ENCODE data around the gene GNPAT. TPM values are rescaled to one million over a fixed set of nuclear protein-coding genes. Genes with fewer than 3 reads are reported as not detected.

GNPAT gene
- total RNA-seq, 2 experiments from 2014 or later, result 51.7 to 54.9 TPM

DNA sequence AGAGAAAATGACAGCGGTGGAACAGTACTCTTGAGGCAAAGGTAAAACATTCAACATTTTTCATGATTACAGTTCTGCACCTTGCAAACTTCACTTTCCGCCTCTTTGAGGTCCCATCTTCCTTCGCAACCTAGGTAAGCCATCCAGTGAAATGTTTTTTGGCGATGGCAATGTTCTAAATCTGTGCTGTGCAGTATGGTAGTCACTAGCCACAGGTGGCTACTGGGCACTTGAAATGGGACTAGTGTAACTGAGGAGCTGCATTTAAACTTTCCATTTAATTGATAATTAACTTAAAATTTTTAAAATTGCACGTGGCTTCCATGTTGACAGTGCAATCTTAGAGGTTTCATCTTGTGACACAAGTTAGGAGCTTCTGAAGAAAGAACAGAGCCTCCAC, 83.6 kb downstream of the GNPAT start:
- no peaks in the 10 kb centered on the region for H3K36me3 ChIP-seq (ENCODE audit: insufficient read depth, low read length)
- CTCF ChIA-PET (ENCODE audit: unreplicated experiment), result no interaction called here
- H3K4me3 ChIP-seq (ENCODE audit: low read depth, low read length, poor library complexity, severe bottlenecking), result no peak overlapping the region
- H2AFZ ChIP-seq (ENCODE audit: low read length), result no peak overlapping the region
- no TSS peak for BruUV-seq (replicated peaks)
- intact Hi-C loops (cut with micrococcal nuclease; ENCODE audit: unreplicated experiment), result no loop called here
- H3K4me2 ChIP-seq (ENCODE audit: low read length), result no peak overlapping the region
- no peaks in the 10 kb centered on the region for H3K9me3 ChIP-seq (ENCODE audit: low read length)
- H3K79me2 ChIP-seq (ENCODE audit: insufficient read depth, low read depth, low read length), result no peaks in the 10 kb centered on the region
- no peak for TF ChIP-seq EZH2phosphoT487 (IDR thresholded peaks at IDR 0.05; ENCODE audit: borderline replicate concordance, low read depth, low read length)
- TF ChIP-seq, protein P1, sequence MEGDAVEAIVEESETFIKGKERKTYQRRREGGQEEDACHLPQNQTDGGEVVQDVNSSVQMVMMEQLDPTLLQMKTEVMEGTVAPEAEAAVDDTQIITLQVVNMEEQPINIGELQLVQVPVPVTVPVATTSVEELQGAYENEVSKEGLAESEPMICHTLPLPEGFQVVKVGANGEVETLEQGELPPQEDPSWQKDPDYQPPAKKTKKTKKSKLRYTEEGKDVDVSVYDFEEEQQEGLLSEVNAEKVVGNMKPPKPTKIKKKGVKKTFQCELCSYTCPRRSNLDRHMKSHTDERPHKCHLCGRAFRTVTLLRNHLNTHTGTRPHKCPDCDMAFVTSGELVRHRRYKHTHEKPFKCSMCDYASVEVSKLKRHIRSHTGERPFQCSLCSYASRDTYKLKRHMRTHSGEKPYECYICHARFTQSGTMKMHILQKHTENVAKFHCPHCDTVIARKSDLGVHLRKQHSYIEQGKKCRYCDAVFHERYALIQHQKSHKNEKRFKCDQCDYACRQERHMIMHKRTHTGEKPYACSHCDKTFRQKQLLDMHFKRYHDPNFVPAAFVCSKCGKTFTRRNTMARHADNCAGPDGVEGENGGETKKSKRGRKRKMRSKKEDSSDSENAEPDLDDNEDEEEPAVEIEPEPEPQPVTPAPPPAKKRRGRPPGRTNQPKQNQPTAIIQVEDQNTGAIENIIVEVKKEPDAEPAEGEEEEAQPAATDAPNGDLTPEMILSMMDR (conservative IDR thresholded peaks at IDR 0.05; ENCODE audit: low read length), result no peak
- POLR2A ChIA-PET, result interaction anchor here (0.9 to 1.9 kb wide), 2 partner anchors 10 to 13 kb away, joined by 3 to 10 read pairs; partner anchors contain the start of gene EXOC8
- no peaks in the 10 kb centered on the region for H3K4me1 ChIP-seq (ENCODE audit: insufficient read depth, low read length, poor library complexity, severe bottlenecking)
- no peak for DNase-seq (ENCODE audit: low spot score)
- 0 out of 2 replicates have a peak, but pooled peaks cover 4% of the 10 kb centered on the region for H4K20me1 ChIP-seq (ENCODE audit: insufficient read depth, low read length)
- no peaks in the 10 kb centered on the region for H3K9me2 ChIP-seq (ENCODE audit: insufficient read depth, low read length)
- H3K27ac ChIP-seq (ENCODE audit: low read depth, low read length, poor library complexity, severe bottlenecking), result no peak overlapping the region

DNA sequence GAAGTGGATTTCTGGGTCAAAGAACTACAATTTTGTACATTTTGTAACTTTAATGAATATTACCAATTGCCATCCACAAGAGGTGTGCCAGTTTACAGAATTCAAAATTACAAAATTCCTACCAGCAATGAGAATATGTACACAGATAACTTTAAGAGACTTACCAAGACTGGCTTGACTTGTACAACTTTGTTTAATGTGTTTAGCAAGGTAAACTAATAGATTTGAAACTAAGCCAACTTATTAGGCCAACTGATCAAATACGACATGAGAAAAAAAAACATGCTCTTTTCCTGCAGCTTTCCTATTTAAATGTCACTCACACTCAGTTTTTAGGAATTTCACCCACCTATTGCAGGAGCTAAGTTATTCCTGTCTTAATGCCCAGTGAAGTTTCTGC, 85.2 kb downstream of the GNPAT start:
- peaks cover 6% of the 10 kb centered on the region for H3K36me3 ChIP-seq (ENCODE audit: insufficient read depth, low read length)
- no peak overlapping the region for H3K27ac ChIP-seq (ENCODE audit: low read depth, low read length, poor library complexity, severe bottlenecking)
- intact Hi-C loops (cut with micrococcal nuclease; ENCODE audit: unreplicated experiment), result no loop called here
- no TSS peak for BruUV-seq (replicated peaks)
- H3K9me3 ChIP-seq (ENCODE audit: low read length), result no peaks in the 10 kb centered on the region
- H3K4me2 ChIP-seq (ENCODE audit: low read length), result no peak overlapping the region
- CTCF ChIA-PET (ENCODE audit: unreplicated experiment), result no interaction called here
- POLR2A ChIA-PET, result interaction anchor here (1.9 kb wide), 1 partner anchor 8 kb away, joined by 10 read pairs; no protein-coding TSS in a partner anchor
- H2AFZ ChIP-seq (ENCODE audit: low read length), result no peak overlapping the region
- H4K20me1 ChIP-seq (ENCODE audit: insufficient read depth, low read length), result 0 out of 2 replicates have a peak, but pooled peaks cover 4% of the 10 kb centered on the region
- no peaks in the 10 kb centered on the region for H3K9me2 ChIP-seq (ENCODE audit: insufficient read depth, low read length)
- no peak for DNase-seq (ENCODE audit: low spot score)
- H3K4me1 ChIP-seq (ENCODE audit: insufficient read depth, low read length, poor library complexity, severe bottlenecking), result no peaks in the 10 kb centered on the region
- no peak overlapping the region for H3K4me3 ChIP-seq (ENCODE audit: low read depth, low read length, poor library complexity, severe bottlenecking)
- H3K79me2 ChIP-seq (ENCODE audit: insufficient read depth, low read depth, low read length), result peaks cover 4% of the 10 kb centered on the region; the same call in 1 of the 2 replicates
- TF ChIP-seq, protein P1 (conservative IDR thresholded peaks at IDR 0.05; ENCODE audit: low read length), result no peak
- TF ChIP-seq EZH2phosphoT487 (IDR thresholded peaks at IDR 0.05; ENCODE audit: borderline replicate concordance, low read depth, low read length), result no peak

Small RNAs within 50 kb of the gene (small RNA-seq; reads per million reads assigned to genes)
- not detected for gene RNA5SP80

Other genes with a start within 250 kb of the GNPAT start
- gene FAM89A, start 201.0 kb upstream of the GNPAT start, total RNA-seq (2014; rRNA removed; shearing (Covaris generic)), result 3.1 and 5.6 TPM in 2 replicates
- gene FAM89A, start 201.0 kb upstream of the GNPAT start, total RNA-seq (2022), result 8.5 and 9.7 TPM in 2 replicates
- gene TRIM67, start 79.2 kb upstream of the GNPAT start, total RNA-seq (2014; rRNA removed; shearing (Covaris generic)), result 0.03 TPM in 1 of 2 replicates, not detected in the other
- 0.04 and 0.06 TPM in 2 replicates for gene TRIM67, start 79.2 kb upstream of the GNPAT start, total RNA-seq (2022)
- 14.8 and 17.0 TPM in 2 replicates for gene EXOC8, start 96.6 kb downstream of the GNPAT start, total RNA-seq (2014; rRNA removed; shearing (Covaris generic))
- gene EXOC8, start 96.6 kb downstream of the GNPAT start, total RNA-seq (2022), result 17.4 and 18.6 TPM in 2 replicates
- gene SPRTN, start 97.1 kb downstream of the GNPAT start, total RNA-seq (2014; rRNA removed; shearing (Covaris generic)), result 10.9 and 14.6 TPM in 2 replicates
- gene SPRTN, start 97.1 kb downstream of the GNPAT start, total RNA-seq (2022), result 16.4 and 17.7 TPM in 2 replicates
- gene EGLN1, start 181.1 kb downstream of the GNPAT start, total RNA-seq (2014; rRNA removed; shearing (Covaris generic)), result 17.8 and 19.0 TPM in 2 replicates
- 27.0 and 36.6 TPM in 2 replicates for gene EGLN1, start 181.1 kb downstream of the GNPAT start, total RNA-seq (2022)

Data from OCI-LY7 (cell line).